HG03565 (cell line): ENCODE results near the gene CENPS.
"Not testable (repeated sequence)": the region's sequence is repeated elsewhere in the genome, so short reads cannot be mapped to it uniquely, and the experiment has no call there.

ENCODE experiments used
- ATAC-seq: cut with Tn5 transposase; IDR thresholded peaks from one replicate; pipeline ENCODE4 v1.9.1; 2021; ENCODE audit warnings: mild to moderate bottlenecking, moderate library complexity; ENCODE audit not compliant: unreplicated experiment

Gene CENPS

DNA sequence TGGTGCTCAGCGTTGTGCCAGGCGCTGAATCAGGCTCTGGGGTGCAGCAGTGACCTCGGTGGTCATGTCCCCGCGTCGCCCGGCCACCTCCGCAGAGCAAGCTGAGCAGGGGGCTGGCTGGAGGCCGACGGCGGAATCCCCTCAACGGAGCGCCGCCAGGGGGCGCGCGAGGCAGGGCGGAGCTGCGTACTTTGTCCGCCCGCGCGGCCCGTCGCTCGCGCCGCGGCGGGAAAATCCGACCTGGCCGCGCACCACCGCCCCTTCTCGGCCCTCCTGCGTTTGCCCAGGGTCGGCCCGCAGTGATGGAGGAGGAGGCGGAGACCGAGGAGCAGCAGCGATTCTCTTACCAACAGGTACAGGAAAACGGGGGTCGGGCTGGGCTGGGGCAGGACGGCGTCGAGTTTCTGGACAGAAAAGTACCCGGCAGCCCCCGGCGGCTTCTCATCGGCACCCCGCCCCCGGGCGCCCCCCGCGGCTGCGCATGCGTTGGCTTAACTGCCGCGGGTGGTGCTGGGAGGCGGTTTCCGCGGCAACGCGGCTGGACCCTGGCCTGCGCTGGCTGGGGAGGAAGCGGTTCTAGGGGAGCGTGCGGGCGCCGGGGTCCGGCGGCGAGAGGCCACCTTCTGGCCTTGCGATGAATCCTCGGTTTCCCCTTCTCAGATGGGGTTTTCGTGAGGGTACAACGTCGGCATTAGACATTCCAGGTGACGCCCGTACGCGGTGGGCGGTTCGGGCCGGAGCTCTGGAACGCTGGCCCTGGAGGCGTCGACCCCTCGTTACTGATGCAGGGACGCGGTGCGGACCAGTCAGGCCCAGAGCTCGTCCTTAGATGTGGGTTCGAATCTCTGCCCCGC, at the start of gene CENPS:
Gene CENPS, plus strand, starts transcription at position 218 of the 854 bp plus-strand sequence. Its CDS starts 85 bp downstream, at position 303.
- ATAC-seq: peak; percentile 55

DNA sequence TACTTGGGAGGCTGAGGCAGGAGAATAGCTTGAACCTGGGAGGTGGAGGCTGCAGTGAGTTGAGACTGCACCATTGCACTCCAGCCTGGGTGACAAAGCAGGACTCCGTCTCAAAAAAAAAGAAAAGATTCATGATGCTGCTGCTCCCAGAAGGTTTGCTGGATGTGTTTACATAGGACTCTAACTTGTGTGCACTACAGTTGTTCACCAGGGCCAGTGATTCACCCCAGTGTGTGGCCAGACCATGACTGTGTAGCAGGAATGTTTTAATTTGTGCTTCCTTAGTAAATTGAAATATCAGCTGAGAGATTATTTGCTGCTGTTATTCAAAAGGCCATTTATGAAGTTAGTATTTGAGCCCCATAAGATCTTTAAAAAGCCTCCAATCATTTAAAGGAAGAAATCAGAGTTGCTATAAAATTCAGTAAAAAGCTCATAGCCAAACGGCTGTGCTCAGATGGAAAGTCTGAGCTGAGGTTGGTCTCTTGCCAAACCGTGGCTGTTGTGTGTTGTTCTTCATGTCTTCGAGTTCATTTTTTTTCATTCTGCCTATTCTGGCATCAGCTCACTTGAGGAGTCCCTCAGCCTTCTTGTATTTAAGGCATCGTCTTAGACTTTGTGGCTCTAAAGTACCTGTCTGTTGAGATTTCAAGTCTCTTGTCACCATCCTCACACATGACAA, 49.5 kb upstream of the CENPS start:
- no peak for ATAC-seq

DNA sequence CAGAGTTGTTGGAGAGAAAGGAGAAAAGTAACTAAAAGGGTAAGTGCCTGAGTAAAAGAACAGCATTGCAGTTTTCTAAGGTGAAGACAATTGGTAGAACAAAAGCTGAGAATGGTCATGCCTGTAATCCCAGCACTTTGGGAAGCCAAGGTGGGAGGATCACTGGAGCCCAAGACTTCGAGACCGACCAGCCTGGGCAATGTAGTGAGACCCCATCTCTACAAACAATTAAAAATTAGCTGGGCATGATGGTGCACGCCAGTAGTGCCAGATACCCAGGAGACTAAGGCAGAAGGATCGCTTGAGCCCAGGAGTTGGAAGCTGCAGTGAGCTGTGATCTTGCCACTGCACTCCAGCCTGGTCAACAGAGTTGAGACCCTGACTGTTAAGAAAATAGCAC, 46.6 kb upstream of the CENPS start:
- no peak for ATAC-seq

DNA sequence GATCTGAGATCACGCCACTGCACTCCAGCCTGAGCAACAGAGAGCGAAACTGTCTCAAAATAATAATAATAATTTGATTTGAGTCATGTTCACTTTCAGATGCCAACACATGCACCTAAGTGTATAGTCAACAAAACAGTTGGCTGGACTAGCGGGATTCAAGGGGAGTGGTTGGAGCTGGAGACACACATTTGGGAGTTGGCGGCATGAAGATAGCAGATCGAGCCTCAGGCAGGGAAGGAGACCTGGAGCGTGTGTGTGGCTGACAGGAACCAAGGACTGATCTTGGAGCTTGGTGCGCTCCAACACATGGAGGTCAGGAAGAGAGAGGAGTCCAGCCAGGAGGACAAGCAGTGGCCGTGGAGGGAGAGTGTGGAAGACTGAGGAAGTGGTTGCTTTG, 46.0 kb upstream of the CENPS start:
- ATAC-seq: no peak

DNA sequence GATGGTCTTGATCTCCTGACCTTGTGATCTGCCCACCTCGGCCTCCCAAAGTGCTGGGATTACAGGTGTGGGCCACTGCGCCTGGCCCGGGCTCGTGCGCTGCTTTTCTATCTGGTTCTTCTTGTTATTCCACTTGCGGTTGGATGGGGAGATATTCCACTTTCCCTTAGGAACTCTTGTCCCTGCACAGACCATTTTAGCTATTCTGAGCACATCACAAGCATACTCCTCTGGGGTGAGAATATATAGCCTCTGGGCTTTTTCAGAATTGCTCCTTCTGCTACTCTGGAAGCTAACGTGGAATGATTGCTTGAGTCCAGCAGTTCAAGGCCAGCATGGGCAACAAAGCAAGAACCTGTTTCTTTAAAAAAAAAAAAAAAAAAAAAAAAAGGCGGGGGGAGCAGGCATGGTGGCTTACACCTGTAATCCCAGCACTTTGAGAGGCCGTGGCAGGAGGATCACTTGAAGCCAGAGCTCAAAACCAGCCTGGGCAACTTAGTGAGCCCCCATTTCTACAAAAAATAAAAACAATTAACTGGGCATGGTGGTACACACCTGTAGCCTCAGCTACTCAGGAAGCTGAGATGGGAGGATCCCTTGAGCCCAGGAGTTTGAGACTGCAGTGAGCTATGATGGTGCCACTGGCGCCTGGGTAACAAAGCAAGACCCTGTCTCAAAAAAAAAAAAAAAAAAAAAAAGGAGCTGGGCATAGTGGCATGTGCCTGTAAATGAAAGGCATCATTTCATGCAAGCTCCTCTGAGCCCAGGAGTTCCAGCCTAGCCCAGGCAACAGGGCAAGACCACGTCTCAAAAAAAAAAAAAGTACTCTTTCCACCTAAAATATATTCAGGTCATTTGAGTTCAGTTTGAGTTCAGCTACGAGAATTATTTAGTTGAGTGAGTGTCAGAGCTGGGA, 43.2 kb upstream of the CENPS start:
- no peak for ATAC-seq

DNA sequence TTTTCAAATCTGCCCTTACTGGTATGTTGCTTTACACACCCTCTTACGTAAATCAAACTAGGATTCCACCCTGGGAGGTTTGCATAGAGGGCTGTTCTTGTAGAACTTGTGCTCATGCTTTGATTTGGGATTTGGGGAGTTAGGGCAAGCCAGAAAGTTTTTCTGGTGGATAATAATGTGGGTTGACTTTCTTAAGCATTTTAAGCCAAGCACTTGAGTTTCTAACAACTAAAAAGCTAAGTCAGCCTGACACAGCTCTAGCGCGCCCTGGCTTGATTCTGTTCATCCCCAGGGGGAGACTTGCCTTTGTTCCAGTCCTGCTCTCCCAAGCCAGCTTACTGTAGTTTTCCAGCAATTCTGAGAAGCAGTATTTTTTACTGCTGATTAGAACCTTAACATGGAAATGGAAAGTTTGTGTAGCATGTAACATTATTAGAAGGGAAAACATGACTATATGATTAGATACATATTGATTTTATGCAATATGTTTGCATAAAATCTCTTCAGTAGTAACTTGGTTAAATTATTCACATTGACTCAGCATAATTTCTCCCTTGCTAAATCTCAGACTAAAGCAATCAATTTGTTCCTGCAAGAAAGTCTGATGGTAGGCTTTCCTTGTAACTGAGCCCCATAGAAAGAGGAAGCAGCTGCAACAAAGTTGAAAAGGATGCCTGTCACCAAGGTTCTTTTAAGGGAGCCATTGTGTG, 42.4 kb upstream of the CENPS start:
- ATAC-seq: no peak

DNA sequence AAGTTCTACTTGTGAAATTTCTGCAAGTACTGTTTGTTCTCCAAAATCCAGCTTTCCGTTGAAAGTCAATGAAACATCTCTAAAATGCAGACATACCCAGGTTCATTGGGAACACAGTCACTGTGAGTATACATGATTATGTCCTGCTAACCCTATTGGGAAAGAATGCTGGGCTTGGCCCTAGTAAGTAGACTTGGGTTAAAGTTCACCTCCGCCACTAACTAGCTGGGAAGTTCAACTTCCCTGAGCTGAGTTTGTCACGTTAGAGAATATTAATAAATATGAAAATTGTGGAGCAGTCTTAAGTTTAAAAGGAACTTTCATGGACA, 41.9 kb upstream of the CENPS start:
- ATAC-seq: no peak

DNA sequence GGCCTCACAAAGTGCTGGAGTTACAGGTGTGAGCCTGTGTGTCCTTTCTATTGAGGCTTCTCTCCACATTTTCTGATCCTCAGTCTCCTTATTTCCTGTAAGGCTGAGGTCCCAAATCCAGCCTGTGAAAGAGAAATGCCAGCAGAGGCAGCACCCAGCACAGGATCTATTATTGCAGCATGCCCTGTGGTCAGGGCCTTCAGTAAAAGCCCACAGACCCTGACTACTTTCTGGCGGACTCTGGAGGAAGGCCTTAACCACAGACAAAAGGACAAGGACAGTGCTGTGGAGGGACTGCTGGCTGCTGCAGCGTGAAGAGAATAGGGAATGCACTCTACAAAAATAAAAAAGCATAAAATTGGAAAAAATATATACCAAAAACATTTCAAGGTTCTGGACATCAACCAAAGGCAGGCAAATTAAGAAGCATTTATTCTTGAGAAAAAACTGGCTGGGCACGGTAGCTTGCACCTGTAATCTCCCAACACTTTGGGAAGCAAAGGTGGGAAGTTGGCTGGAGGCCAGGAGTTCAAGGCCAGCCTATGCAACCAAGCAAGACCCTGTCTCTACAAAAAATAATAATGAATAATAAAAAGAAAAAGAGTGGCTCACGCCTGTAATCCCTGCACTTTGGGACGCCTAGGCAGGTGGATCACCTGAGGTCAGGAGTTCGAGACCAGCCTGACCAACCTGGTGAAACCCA, 40.8 kb upstream of the CENPS start:
- no peak for ATAC-seq

DNA sequence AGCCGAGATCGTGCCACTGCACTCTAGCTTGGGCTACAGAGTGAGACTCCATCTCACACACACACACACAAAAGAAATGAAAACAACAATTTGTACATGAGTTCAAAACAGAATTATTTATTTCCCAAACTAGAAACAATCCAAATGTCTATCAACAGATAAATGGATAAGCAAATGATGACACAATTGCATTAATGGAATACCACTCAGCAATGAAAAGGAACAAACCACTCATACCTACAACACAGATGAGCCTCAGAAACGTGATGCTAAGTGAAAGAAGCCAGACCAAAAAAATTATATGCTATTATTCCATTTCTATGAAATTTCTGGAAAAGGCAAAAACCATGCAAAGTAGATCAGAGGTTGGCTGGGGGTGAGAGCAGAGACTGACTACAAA, 33.4 kb upstream of the CENPS start:
- ATAC-seq: no peak

DNA sequence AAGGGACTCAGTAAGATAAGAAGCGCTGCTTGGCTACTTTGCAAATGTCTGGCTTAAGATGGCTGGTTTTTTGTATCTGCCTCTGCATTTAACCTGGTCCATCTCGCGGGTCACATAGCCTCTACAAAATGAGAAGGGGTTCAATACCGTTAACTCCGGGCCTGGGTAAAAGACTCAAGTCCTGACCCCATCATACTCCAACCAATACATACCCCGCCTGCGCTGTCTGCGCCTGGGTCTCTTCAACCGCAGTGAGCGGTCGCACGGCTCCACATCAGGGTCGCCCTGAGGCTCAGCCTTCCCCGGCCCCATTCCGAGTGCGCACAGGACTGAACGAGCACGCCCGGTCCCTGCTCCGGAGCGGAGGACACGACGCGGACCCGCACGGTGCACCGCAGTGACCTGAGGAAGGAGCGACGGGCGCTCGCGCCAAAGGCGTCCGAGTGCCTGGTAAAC, 31.9 kb upstream of the CENPS start:
- no peak for ATAC-seq

DNA sequence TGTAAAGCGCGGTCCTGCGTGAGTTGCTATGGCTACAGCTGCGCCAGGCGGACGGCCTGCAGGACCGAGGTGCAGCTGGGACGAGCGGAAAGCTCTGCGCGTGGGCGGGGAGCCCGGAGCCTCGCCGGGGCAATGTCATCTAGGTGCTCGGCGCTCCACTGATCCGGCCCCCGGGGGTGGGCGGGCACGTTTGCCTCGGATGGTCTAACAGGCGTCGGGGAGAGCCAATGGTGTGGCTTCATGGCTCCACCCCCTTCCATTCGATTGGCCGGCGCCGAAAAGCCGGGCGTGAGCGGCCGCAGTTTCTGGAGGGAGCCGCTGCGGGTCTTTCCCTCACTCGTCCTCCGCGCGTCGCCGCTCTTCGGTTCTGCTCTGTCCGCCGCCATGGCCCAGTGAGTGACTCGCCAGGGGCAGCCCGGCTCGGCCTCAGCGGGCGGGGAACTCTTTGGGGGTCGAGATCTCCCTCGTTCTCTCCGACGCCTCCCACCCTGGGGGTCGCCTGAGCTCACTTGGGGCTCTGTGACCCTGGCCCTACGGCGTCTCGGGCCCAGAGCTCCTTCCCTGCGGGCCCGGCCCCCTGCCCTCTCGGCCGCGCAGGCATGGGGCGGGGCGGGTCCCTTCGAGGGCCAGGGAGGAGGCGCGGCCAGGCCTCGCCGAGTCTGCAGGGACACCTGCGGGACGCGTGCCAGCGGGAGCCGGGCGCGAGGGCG, 31.3 kb upstream of the CENPS start, which contains the start of gene PGD:
Gene PGD, plus strand, starts transcription at position 331 of the 710 bp plus-strand sequence. Its CDS starts 54 bp downstream, at position 385.
- ATAC-seq: peak; percentile 84

DNA sequence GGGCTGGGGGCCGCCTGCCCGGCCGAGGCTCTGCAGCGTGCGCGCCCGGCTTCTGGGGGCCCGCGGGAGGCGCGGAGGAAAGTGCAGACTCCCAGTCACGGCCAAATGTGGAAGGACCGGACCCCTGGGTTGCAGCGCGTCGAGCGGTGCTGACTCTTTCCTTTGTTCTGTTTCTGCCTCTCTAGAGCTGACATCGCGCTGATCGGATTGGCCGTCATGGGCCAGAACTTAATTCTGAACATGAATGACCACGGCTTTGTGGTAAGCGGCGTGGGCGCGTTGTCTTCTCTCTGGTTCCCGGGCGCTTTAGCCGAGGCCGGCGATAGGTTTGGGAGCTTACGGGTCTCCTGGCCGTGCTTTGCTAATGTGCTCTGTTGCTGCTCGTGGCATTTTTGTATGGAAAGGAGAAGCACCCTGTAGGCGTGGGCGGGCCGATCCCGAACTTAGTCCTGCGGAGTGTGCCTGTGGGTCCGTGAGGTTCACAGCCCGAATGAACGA, 30.7 kb upstream of the CENPS start:
- no peak for ATAC-seq

DNA sequence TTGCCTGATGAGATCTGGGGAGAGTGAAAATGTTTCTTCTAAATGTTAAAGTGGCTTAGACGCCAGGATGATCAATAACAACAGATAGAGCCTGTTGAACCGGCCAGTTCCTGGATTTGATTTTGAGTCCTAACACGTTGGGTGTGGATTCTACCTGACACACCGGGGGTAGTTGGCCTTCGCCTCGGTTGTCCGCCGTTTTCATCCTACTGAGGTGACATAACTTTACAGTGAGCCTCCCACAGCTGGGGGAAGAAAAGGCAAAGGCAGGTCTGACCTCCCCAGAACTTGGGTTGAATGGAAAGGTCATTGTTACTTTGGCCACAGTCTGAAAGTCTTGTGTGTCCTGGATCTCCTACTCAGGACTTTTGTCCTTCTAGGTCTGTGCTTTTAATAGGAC, 30.2 kb upstream of the CENPS start:
- no peak for ATAC-seq

DNA sequence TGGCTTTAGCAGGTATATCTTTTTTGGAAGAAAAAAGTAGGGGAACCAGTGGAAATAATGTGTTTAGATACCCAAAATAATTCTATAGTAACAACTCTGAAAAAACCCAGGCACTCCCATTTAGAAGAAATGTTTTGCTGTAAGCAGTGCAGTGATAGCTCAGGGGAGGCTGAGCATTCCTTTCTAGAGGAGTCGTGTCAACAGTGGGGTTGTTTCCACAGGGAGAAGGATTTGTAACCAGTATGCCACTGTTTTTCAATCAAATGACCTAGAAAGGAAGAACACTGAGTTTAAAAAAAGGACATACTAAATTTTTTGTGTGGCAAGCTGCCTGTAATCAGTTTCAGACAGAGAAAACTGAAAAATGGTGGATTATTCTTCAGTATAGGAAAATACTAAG, 29.0 kb upstream of the CENPS start:
- no peak for ATAC-seq

DNA sequence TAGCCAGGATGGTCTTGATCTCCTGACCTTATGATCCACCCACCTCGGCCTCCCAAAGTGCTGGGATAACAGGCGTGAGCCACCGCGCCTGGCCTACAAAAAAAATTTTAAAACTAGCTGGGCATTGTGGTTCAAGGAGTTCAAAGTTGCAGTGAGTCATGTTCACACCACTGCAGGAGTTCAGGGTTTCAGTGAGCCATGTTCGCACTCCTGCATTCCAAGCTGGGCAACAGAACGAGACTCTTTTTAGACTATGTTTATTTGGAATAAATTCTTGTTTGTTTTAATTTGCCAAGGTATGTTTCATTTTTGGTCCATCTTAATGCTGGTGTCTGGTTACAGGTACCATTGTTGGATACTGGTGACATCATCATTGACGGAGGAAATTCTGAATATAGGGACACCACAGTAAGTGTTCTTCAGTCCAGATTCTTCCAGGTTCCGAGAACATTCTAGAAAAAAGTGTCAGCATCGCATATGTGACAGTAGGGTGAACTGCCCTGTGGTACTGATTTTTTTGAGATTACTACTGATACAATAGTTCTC, 27.4 kb upstream of the CENPS start:
- ATAC-seq: no peak

DNA sequence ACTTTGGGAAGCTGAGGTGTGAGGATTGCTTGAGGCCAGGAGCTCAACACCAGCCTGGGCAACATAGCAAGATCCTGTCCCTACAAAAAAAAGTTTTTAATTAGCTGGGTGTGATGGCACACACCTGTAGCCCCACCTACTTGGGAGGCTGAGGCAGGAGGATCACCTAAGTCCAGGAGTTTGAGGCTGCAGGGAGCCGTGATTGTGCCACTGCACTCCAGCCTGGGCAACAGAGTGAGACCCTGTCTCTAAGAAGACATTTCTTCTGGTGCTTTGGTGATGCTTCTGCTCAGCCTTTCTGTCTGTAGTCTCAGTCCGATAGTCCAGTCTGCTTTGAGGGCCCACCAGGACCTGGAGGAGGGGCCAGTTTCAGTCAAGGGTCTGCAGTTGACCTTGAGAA, 23.0 kb upstream of the CENPS start:
- no peak for ATAC-seq

DNA sequence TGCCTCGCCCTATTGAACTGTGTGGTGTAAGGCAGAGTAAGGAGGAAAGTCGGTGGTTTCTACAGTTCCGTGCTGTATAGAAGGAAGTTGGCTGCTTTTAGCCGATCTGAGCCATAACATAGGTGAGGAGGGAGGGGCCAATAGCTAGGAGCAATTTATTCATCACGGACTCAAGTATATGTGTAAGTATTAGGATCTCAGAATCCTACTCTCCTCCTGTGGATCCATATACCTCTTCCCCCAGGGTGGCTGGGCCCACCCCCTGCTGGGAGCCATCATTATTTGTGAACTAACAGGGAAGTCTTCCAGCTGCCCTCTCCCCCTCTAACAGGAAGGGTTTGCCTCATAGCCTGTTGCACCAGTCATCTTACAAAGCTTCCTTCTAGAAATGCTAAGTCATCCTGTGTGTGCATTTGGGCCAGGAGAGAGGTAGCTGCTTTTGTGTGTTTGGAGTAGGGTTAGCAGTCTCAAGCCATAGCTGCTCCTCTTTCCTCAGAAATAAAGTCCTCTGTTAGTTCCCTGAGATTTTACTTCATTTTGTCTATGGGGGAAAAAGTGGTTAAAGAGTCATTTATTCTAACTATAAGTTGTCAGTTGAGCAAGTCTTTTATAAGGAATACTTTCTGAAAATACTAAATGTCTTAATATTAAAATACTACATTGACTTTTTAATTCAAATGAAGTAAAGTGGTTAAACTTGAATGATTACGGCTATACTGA, 14.9 kb upstream of the CENPS start:
- ATAC-seq: no peak

DNA sequence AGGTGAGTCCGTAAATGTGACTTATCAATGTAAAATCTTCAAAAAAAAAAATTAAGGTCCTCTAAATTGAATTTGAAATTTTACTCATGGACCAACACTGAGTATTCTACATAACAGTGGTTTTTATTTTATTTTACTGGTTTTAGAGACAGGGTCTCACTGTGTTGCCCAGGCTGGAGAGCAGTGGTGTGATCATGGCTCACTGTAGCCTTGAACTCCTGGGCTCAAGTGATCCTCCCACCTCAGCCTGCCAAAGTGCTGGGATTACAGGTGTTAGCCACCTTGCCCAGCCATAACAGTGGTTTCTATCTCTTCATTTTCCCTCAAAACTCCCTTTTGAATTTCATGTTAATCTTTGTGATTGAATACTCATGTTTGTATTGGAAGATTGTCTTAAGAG, 14.3 kb upstream of the CENPS start:
- not testable (repeated sequence) for ATAC-seq
